ENCODE data around the gene GDA. TPM values are rescaled to one million over a fixed set of nuclear protein-coding genes. Genes with fewer than 3 reads are reported as not detected.

Gene GDA
- total RNA-seq, 1 donor from 2014 or later: not detected

DNA sequence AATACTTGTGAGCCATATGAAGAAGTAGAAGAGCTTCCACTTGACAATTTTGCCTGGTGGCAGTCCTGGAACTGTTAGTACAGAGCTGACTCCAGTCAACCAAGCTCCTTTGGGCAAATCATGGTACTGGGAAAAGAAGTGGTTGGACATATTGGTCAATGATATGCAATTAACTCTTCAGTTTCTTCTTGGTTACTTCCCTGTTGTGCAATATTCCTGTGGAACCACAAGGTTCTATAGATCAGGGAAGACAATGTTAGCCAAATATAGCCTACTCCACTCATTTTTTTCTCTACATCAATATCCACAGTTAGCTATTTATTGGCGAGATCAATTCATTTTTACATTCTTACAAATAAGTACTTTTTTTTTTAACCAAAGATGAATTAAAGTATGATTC, 14.4 kb upstream of the GDA start:
- Mint-ChIP-seq H3K9me3 (ENCODE audit: unreplicated experiment) (no peaks in the 10 kb centered on the region), H3K36me3 (ENCODE audit: low read depth, unreplicated experiment) (no peaks in the 10 kb centered on the region), H3K4me1 (ENCODE audit: low read depth, unreplicated experiment) (no peaks in the 10 kb centered on the region), H3K4me3 (ENCODE audit: unreplicated experiment) (no peak overlapping the region), H3K27me3 (ENCODE audit: low read depth, unreplicated experiment) (peaks cover 2% of the 10 kb centered on the region), H3K27ac (ENCODE audit: unreplicated experiment) (no peak overlapping the region)
- Histone ChIP-seq H3K4me2 (ENCODE audit: low read length) (no peak overlapping the region), H3K9ac (ENCODE audit: low read length) (no peak overlapping the region), H3K9me3 (ENCODE audit: insufficient read depth, low read depth, low read length) (peaks cover 2% of the 10 kb centered on the region), H3K27me3 (ENCODE audit: insufficient read depth, low read length) (no peaks in the 10 kb centered on the region), H3K27ac (ENCODE audit: low read depth, low read length) (no peak overlapping the region), H3K4me3 (ENCODE audit: insufficient read depth, low read depth, low read length) (no peak overlapping the region), H3K79me2 (ENCODE audit: insufficient read depth, low read length) (no peaks in the 10 kb centered on the region), H3K4me1 (ENCODE audit: insufficient read depth, low read length) (no peaks in the 10 kb centered on the region), H3K36me3 (ENCODE audit: insufficient read depth, low read length) (no peaks in the 10 kb centered on the region), H2AFZ (ENCODE audit: low read depth, low read length) (no peak overlapping the region), H4K20me1 (ENCODE audit: insufficient read depth, low read length) (no peaks in the 10 kb centered on the region)
- FAIRE-seq: no peak
- TF ChIP-seq CTCF (IDR thresholded peaks at IDR 0.05; ENCODE audit: insufficient read depth, low read depth, low read length): no peak
- TF ChIP-seq EZH2 (IDR thresholded peaks at IDR 0.05; ENCODE audit: insufficient read depth, low read length): no peak
- no peak for DNase-seq (ENCODE audit: low read depth)

DNA sequence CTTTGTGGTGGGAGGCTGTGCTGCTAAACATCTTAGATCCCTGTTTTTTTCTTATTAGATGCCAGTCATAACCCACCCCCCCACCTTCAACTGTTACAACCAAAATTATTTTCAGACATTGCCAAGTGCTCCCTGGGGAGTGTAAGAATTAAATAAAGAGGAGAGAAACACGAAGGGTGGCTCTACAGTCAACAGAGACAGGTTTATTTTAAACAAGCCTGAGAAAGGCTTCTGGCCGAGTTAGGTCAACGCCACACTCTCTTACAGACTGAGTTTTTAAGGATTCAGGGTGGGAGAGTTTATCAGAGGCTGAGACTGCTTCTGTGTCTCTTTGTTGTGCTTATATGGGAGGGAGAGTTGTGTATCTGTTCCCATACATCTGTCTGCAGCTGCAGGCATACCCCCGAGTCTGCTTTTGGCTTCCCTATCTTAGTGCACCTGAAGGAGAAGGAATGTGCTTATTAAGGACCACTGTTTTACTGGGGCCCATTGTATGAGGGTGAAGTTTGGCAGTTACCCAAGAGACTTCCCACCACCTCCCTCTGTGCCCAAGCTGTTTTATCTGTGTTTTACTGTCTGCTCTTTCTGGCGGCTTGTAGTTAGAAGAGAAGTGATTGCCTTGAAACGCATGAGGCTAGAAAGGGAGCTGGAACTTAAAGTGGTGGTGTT, 11.4 kb upstream of the GDA start:
- no peak overlapping the region for H3K4me3 Mint-ChIP-seq (ENCODE audit: unreplicated experiment)

More for the DNA sequence above, 11.4 kb upstream of the GDA start:
- no peaks in the 10 kb centered on the region for H3K9me3 Mint-ChIP-seq (ENCODE audit: unreplicated experiment)
- H3K4me1 Mint-ChIP-seq (ENCODE audit: low read depth, unreplicated experiment): peaks cover 2% of the 10 kb centered on the region
- no peaks in the 10 kb centered on the region for H3K9me3 ChIP-seq (ENCODE audit: insufficient read depth, low read depth, low read length)
- TF ChIP-seq EZH2 (IDR thresholded peaks at IDR 0.05; ENCODE audit: insufficient read depth, low read length) (no peak), CTCF (IDR thresholded peaks at IDR 0.05; ENCODE audit: insufficient read depth, low read depth, low read length) (no peak)
- DNase-seq (ENCODE audit: low read depth) (no peak), FAIRE-seq (no peak)
- H3K79me2 ChIP-seq (ENCODE audit: insufficient read depth, low read length): no peaks in the 10 kb centered on the region
- H3K9ac ChIP-seq (ENCODE audit: low read length): no peak overlapping the region
- H2AFZ ChIP-seq (ENCODE audit: low read depth, low read length): no peak overlapping the region
- H3K4me1 ChIP-seq (ENCODE audit: insufficient read depth, low read length): no peaks in the 10 kb centered on the region
- no peak overlapping the region for H3K27ac ChIP-seq (ENCODE audit: low read depth, low read length)
- H4K20me1 ChIP-seq (ENCODE audit: insufficient read depth, low read length): no peaks in the 10 kb centered on the region
- H3K27me3 ChIP-seq (ENCODE audit: insufficient read depth, low read length): no peaks in the 10 kb centered on the region
- no peak overlapping the region for H3K4me3 ChIP-seq (ENCODE audit: insufficient read depth, low read depth, low read length)
- H3K36me3 ChIP-seq (ENCODE audit: insufficient read depth, low read length): no peaks in the 10 kb centered on the region
- no peak overlapping the region for H3K4me2 ChIP-seq (ENCODE audit: low read length)
- no peak overlapping the region for H3K27ac Mint-ChIP-seq (ENCODE audit: unreplicated experiment)
- H3K27me3 Mint-ChIP-seq (ENCODE audit: low read depth, unreplicated experiment): peaks cover 5% of the 10 kb centered on the region
- H3K36me3 Mint-ChIP-seq (ENCODE audit: low read depth, unreplicated experiment): no peaks in the 10 kb centered on the region
